BLaER1 treated with 17β-estradiol and CSF1 and Interleukin-3, amounts not matched to agents 10 nM and 100 nM (cell line): ENCODE data around the gene ZNF12.
"Not testable (repeated sequence)": the region's sequence is repeated elsewhere in the genome, so short reads cannot be mapped to it uniquely, and the experiment has no call there.

ENCODE experiments used
- H3K27ac ChIP-seq, 11 experiments: shearing (Covaris generic); formaldehyde crosslinking; 2 replicates each; pipeline ENCODE4 v1.8.1; 2022
- H3K27me3 ChIP-seq, 11 experiments: shearing (Covaris generic); formaldehyde crosslinking; 2 replicates each; pipeline ENCODE4 v1.8.1; 2022
- H3K36me3 ChIP-seq, 11 experiments: shearing (Covaris generic); formaldehyde crosslinking; 2 replicates each; pipeline ENCODE4 v1.8.1; 2022
- H3K4me1 ChIP-seq, 10 experiments: shearing (Covaris generic); formaldehyde crosslinking; 2 replicates each; pipeline ENCODE4 v1.8.1; 2022
- H3K4me2 ChIP-seq, 11 experiments: shearing (Covaris generic); formaldehyde crosslinking; 2 replicates each; pipeline ENCODE4 v1.8.1; 2022
- H3K4me3 ChIP-seq, 10 experiments: shearing (Covaris generic); formaldehyde crosslinking; 2 replicates each; pipeline ENCODE4 v1.8.1; 2022
- H3K9ac ChIP-seq, 11 experiments: shearing (Covaris generic); formaldehyde crosslinking; 2 replicates each; pipeline ENCODE4 v1.8.1; 2022
- H3K9me3 ChIP-seq, 11 experiments: shearing (Covaris generic); formaldehyde crosslinking; replicated peaks in 1 of 11; 2 replicates each; pipeline ENCODE4 v1.8.1; 2022
- H4K20me1 ChIP-seq, 11 experiments: shearing (Covaris generic); formaldehyde crosslinking; 2 replicates each; pipeline ENCODE4 v1.8.1; 2022
- Cebpa-rat ChIP-seq, 11 experiments: shearing (Covaris generic); IDR thresholded peaks; 2 replicates each; pipeline ENCODE4 v1.8.1; 2022

Gene ZNF12

GRCh38 chr7:6706666-6707407 is at the start of gene ZNF12:
Gene ZNF12, minus strand, starts transcription at chr7:6706947. Its CDS starts 1,774 bp downstream, at chr7:6705173.
- H3K27ac ChIP-seq, result peak within 1 kb of the TSS; percentile 96 to 99 (median 98)
- H4K20me1 ChIP-seq, result peaks cover 0 to 27% (median 9%) of the 10 kb centered on the region in 11 experiments; a peak in 10 of 22 replicates
- H3K27me3 ChIP-seq, result no peaks in the 10 kb centered on the region; a peak in 1 of 22 replicates
- H3K4me1 ChIP-seq, result peaks cover 8 to 31% (median 15%) of the 10 kb centered on the region in 10 experiments; a peak in 19 of 20 replicates
- H3K4me3 ChIP-seq, result peak within 1 kb of the TSS; percentile 91 to 100 (median 97)
- H3K36me3 ChIP-seq, result peaks cover 33 to 35% (median 33%) of the 10 kb centered on the region in 11 experiments
- peak within 1 kb of the TSS; percentile 82 to 93 (median 88) for H3K4me2 ChIP-seq
- H3K9ac ChIP-seq, result peak within 1 kb of the TSS; percentile 97 to 100 (median 99)
- TF ChIP-seq Cebpa-rat (IDR thresholded peaks at IDR 0.05), result no peak
- H3K9me3 ChIP-seq, result peaks cover 49 to 84% (median 73%) of the 10 kb centered on the region in 11 experiments

DNA sequence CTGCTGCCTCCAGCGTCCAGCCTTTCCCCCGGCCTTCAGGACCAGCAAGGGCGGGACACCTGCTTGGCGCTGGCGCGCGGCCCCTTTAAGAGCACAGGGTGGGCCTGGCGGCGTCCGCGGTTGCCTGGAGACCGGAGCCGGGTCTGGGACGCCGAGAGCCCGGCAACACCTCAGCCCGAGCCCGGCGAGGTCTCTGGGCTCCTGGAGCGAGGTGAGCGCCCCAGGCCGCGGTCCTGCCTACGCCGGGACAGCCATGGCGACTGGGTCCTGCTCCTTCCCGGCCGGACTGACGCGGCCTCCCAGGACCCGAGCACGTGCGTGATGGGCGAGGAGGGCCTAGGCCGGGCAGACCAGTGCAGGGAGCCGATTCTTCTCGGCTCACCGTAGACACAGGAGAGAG is 47.2 kb upstream of the ZNF12 start, which contains the start of gene RSPH10B2:
Gene RSPH10B2 (plus strand): TSS at position 140 of the 400 bp plus-strand sequence. CDS start 3,575 bp downstream, outside the sequence.
- H3K4me3 ChIP-seq, H3K27ac ChIP-seq, H3K36me3 ChIP-seq, H3K9ac ChIP-seq, H3K4me1 ChIP-seq, H3K27me3 ChIP-seq, H3K9me3 ChIP-seq, H4K20me1 ChIP-seq, H3K4me2 ChIP-seq: not testable (repeated sequence)

DNA sequence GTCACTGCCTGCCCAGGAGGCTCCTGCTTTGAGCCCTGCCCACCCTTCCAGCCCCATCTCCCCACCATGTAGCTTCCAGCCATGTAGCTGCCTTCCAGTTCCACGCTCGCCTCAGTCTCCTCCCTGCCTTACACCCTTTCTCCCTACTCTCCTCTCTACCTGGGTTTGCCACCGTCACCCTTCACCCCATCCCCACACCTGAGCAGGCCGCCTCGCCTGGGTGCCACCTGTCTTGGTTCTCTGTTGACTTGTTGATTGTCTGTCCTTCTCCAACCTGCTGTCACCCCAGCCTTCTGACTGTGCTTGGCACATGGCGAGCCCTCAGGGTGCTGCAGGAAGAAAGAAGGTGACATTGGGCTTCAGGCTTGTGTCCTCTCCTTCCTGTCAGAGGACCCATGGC is 43.4 kb upstream of the ZNF12 start:
- H3K4me2 ChIP-seq, H3K9ac ChIP-seq: not testable (repeated sequence)

GRCh38 chr7:6749335-6749734 is 42.6 kb upstream of the ZNF12 start:
- H3K27ac ChIP-seq, H3K9ac ChIP-seq, H4K20me1 ChIP-seq, H3K4me2 ChIP-seq, H3K4me1 ChIP-seq, H3K4me3 ChIP-seq, H3K27me3 ChIP-seq, H3K9me3 ChIP-seq: not testable (repeated sequence)
- H3K36me3 ChIP-seq, result peaks cover 0 to 22% (median 10%) of the 10 kb centered on the region in 11 experiments; a peak in 14 of 22 replicates

More for the DNA sequence above, 43.4 kb upstream of the ZNF12 start:
- not testable (repeated sequence) for H4K20me1 ChIP-seq, H3K9me3 ChIP-seq, H3K4me3 ChIP-seq, H3K27ac ChIP-seq, H3K27me3 ChIP-seq, H3K4me1 ChIP-seq
- H3K36me3 ChIP-seq, result peaks cover 0 to 18% (median 10%) of the 10 kb centered on the region in 11 experiments; a peak in 13 of 22 replicates

DNA sequence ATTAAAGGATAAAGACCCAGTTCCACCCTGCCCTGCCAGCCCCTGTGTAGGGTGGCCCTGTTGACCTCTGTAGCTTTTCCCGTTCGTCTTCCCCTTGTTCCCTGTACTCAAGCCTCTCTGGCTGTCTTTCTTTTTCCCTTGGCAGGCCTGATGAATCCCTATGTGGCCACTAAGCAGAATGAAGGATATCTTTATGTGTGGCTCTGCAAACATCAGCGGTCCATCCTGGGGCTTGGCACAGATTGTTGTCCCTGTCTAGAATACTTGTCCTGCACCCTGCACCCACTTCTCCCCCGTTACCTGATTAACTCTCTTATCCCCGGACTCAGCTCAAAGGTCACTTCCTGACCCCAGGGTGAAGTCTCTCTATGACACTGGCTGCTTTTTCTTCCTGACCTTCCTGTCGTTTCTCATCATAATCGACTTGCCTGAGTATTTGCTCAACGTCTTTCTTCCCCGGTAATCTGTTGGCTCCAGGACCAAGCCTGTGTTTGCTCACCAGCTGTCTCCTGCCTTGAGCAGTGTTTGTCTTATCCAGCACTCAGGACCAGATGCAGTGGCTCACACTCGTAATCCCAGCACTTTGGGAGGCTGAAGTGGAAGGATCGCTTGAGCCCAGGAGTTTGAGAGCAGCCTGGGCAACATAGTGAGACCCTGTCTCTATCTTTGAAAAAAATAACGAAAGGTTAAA is 37.8 kb upstream of the ZNF12 start:
- H3K27ac ChIP-seq, H3K4me3 ChIP-seq, H3K27me3 ChIP-seq, H3K9me3 ChIP-seq, H3K4me2 ChIP-seq, H3K9ac ChIP-seq, H3K4me1 ChIP-seq: not testable (repeated sequence)
- H3K36me3 ChIP-seq, result peaks cover 15 to 55% (median 33%) of the 10 kb centered on the region in 11 experiments; a peak in 20 of 22 replicates
- peaks cover 7 to 14% (median 12%) of the 10 kb centered on the region in 11 experiments; a peak in 15 of 22 replicates for H4K20me1 ChIP-seq

GRCh38 chr7:6738415-6738814 is 31.7 kb upstream of the ZNF12 start:
- H3K9ac ChIP-seq, H3K27ac ChIP-seq, H3K9me3 ChIP-seq, H3K4me3 ChIP-seq, H3K4me1 ChIP-seq, H3K4me2 ChIP-seq, H3K27me3 ChIP-seq: not testable (repeated sequence)
- Histone ChIP-seq H3K36me3 (peaks cover 68 to 93% (median 73%) of the 10 kb centered on the region in 11 experiments), H4K20me1 (peaks cover 7 to 33% (median 19%) of the 10 kb centered on the region in 11 experiments; a peak in 15 of 22 replicates)

GRCh38 chr7:6730343-6730633 is 23.5 kb upstream of the ZNF12 start:
- peaks cover 0 to 9% (median 0%) of the 10 kb centered on the region in 11 experiments; a peak in 5 of 22 replicates for H3K9me3 ChIP-seq
- peak overlapping the region; percentile 85 to 99 (median 94) for H3K4me3 ChIP-seq
- H3K4me2 ChIP-seq, result peak overlapping the region; percentile 80 to 97 (median 90)
- peak overlapping the region; percentile 90 to 98 (median 95) for H3K9ac ChIP-seq
- H3K36me3 ChIP-seq, result peaks cover 31 to 39% (median 33%) of the 10 kb centered on the region in 11 experiments
- peaks cover 18 to 30% (median 25%) of the 10 kb centered on the region in 10 experiments for H3K4me1 ChIP-seq
- peaks cover 0 to 23% (median 14%) of the 10 kb centered on the region in 11 experiments; a peak in 11 of 22 replicates for H4K20me1 ChIP-seq
- peak overlapping the region; percentile 89 to 96 (median 93) for H3K27ac ChIP-seq
- no peaks in the 10 kb centered on the region for H3K27me3 ChIP-seq
- TF ChIP-seq Cebpa-rat (IDR thresholded peaks at IDR 0.05), result no peak

GRCh38 chr7:6729492-6730342 is 23.0 kb upstream of the ZNF12 start:
- TF ChIP-seq Cebpa-rat (IDR thresholded peaks at IDR 0.05), result no peak
- no peaks in the 10 kb centered on the region for H3K27me3 ChIP-seq
- peak overlapping the region; percentile 89 to 96 (median 93) for H3K27ac ChIP-seq
- H3K9me3 ChIP-seq, result peaks cover 0 to 9% (median 0%) of the 10 kb centered on the region in 11 experiments; a peak in 5 of 22 replicates
- peaks cover 24 to 36% (median 31%) of the 10 kb centered on the region in 10 experiments for H3K4me1 ChIP-seq
- H4K20me1 ChIP-seq, result peaks cover 0 to 20% (median 14%) of the 10 kb centered on the region in 11 experiments; a peak in 11 of 22 replicates
- H3K4me3 ChIP-seq, result peak overlapping the region; percentile 85 to 99 (median 94)
- H3K4me2 ChIP-seq, result peak overlapping the region; percentile 80 to 97 (median 90)
- peaks cover 26 to 34% (median 27%) of the 10 kb centered on the region in 11 experiments for H3K36me3 ChIP-seq
- peak overlapping the region; percentile 90 to 98 (median 95) for H3K9ac ChIP-seq

- peaks cover 24 to 41% (median 35%) of the 10 kb centered on the region in 10 experiments for H3K4me1 ChIP-seq
- H3K4me2 ChIP-seq, result peak overlapping the region; percentile 80 to 97 (median 90)
- H3K4me3 ChIP-seq, result peak overlapping the region; percentile 85 to 99 (median 94); a peak in 19 of 20 replicates
- H3K9me3 ChIP-seq, H3K27me3 ChIP-seq: not testable (repeated sequence)
- H3K36me3 ChIP-seq, result peaks cover 18 to 27% (median 20%) of the 10 kb centered on the region in 11 experiments
- peaks cover 0 to 17% (median 13%) of the 10 kb centered on the region in 11 experiments; a peak in 11 of 22 replicates for H4K20me1 ChIP-seq
- H3K27ac ChIP-seq, result peak overlapping the region; percentile 89 to 96 (median 93)
- H3K9ac ChIP-seq, result peak overlapping the region; percentile 90 to 98 (median 95)
Observed at GRCh38 chr7:6728893-6729491, 22.2 kb upstream of the ZNF12 start.
